GM12878 (cell line): ENCODE data around the gene ZSWIM6. TPM values are rescaled to one million over a fixed set of nuclear protein-coding genes. Genes with fewer than 3 reads are reported as not detected.

Source experiments
- ATAC-seq: fragments of 200-7000 bp; cut with Tn5 transposase; 3 replicates; pipeline ENCODE4 v1.9.1; 2020; ENCODE audit warnings: mild to moderate bottlenecking, moderate library complexity
- BruUV-seq: library from RNA; stranded (reverse); fragments of 400-500 nt; replicated peaks from 2 replicates; lab custom pipeline; 2021; lab: Mats Ljungman, UMichigan
- CTCF ChIA-PET: fragments of 300-600 bp; sonication (Branson Sonifier 250); formaldehyde crosslinking; extraction: SDS; loops from one replicate; lab custom pipeline; 2021; ENCODE audit warnings: inconsistent platforms; lab: Yijun Ruan, JAX
- POLR2A ChIA-PET: fragments of 350-600 bp; formaldehyde crosslinking; extraction: SDS; loops from one replicate; lab custom pipeline; 2021; ENCODE audit warnings: inconsistent platforms; lab: Charles Lee
- RAD21 ChIA-PET: fragments of 300-600 bp; sonication (Branson Sonifier 250); formaldehyde crosslinking; loops from one replicate; lab custom pipeline; 2023; ENCODE audit warnings: antibody characterized with exemption; ENCODE audit not compliant: unreplicated experiment; lab: Charles Lee
- SMC1A ChIA-PET: fragments of 300-600 bp; sonication (Branson Sonifier 250); formaldehyde crosslinking; loops from one replicate; lab custom pipeline; 2023; ENCODE audit not compliant: unreplicated experiment, uncharacterized antibody; lab: Charles Lee
- DNase-seq: peaks from one replicate; pipeline ENCODE4 v3.0.0-alpha.2; 2011; ENCODE audit warnings: low read depth, low spot score
- FAIRE-seq: peaks from 3 replicates; lab custom pipeline; 2011; peaks lifted over from hg19 to GRCh38; lab: Jason Lieb, UNC
- H2AFZ ChIP-seq: 2 replicates; pipeline ENCODE4 v1.6.0; 2011; ENCODE audit warnings: low read depth, low read length, control low read depth; ENCODE audit not compliant: control insufficient read depth
- H3K27ac ChIP-seq: 2 replicates; pipeline ENCODE4 v1.5.1; 2011; ENCODE audit warnings: control low read depth; ENCODE audit not compliant: control insufficient read depth, insufficient read depth
- H3K27me3 ChIP-seq, 2 experiments: replicated peaks in 1 of 2; 2 replicates each; pipeline versions ENCODE4 v1.6.0 to v1.6.1; 2011; ENCODE audit warnings: low read length in 1 of 2; ENCODE audit not compliant: control insufficient read depth in 2 of 2, insufficient read depth in 2 of 2
- H3K36me3 ChIP-seq, 2 experiments: 2 replicates each; pipeline ENCODE4 v1.5.1; 2011; ENCODE audit warnings: low read length in 1 of 2; ENCODE audit not compliant: control insufficient read depth in 2 of 2, insufficient read depth in 2 of 2
- H3K4me1 ChIP-seq: 2 replicates; pipeline ENCODE4 v1.6.1; 2011; ENCODE audit warnings: mild to moderate bottlenecking, low read length, moderate library complexity, mixed read lengths; ENCODE audit not compliant: control insufficient read depth, insufficient read depth
- H3K4me2 ChIP-seq: 2 replicates; pipeline ENCODE4 v1.6.0; 2011; ENCODE audit warnings: control low read depth; ENCODE audit not compliant: control insufficient read depth, insufficient read depth
- H3K4me3 ChIP-seq: fragments of 200-600 bp; sonication (generic); 2 replicates; pipeline ENCODE4 v1.5.1; 2016
- H3K79me2 ChIP-seq: 2 replicates; pipeline ENCODE4 v1.6.0; 2011; ENCODE audit warnings: low read length; ENCODE audit not compliant: control insufficient read depth, insufficient read depth
- H3K9ac ChIP-seq: 2 replicates; pipeline ENCODE4 v1.8.0; 2011; ENCODE audit warnings: low read length, control low read depth, mixed read lengths; ENCODE audit not compliant: control insufficient read depth, insufficient read depth
- H3K9me3 ChIP-seq: replicated peaks from 3 replicates; pipeline ENCODE4 v1.5.1; 2011; ENCODE audit warnings: mild to moderate bottlenecking, low read length; ENCODE audit not compliant: control insufficient read depth, insufficient read depth
- H4K20me1 ChIP-seq: 2 replicates; pipeline ENCODE4 v1.6.0; 2011; ENCODE audit not compliant: control insufficient read depth, insufficient read depth
- BACH1 ChIP-seq: fragments of 450-650 bp; IDR thresholded peaks from 2 replicates; pipeline ENCODE4 v1.6.1; 2017; ENCODE audit warnings: mild to moderate bottlenecking, borderline replicate concordance
- DPF2 ChIP-seq: fragments of 450-650 bp; IDR thresholded peaks from 2 replicates; pipeline ENCODE4 v1.6.1; 2017; ENCODE audit warnings: mild to moderate bottlenecking
- E2F8 ChIP-seq: fragments of 450-650 bp; IDR thresholded peaks from 2 replicates; pipeline ENCODE4 v1.6.1; 2018; ENCODE audit warnings: mild to moderate bottlenecking, low read depth, moderate library complexity; ENCODE audit not compliant: partially characterized antibody
- ETV6 ChIP-seq, 2 experiments: fragments of 450-650 bp in 1 of 2; IDR thresholded peaks in 1 of 2; conservative IDR thresholded peaks in 1 of 2; 2 replicates each; pipeline ENCODE4 v1.6.1; 2014; ENCODE audit warnings: antibody characterized with exemption in 1 of 2, borderline replicate concordance in 1 of 2, low read depth in 1 of 2, mild to moderate bottlenecking in 1 of 2, moderate library complexity in 1 of 2
- IRF3 ChIP-seq: fragments of 450-650 bp; IDR thresholded peaks from 2 replicates; pipeline ENCODE4 v1.6.1; 2014; ENCODE audit warnings: mild to moderate bottlenecking
- MEF2B ChIP-seq: fragments of 450-650 bp; IDR thresholded peaks from 2 replicates; pipeline ENCODE4 v1.6.1; 2018; ENCODE audit warnings: mild to moderate bottlenecking, moderate library complexity; ENCODE audit not compliant: partially characterized antibody, poor library complexity, severe bottlenecking
- MTA3 ChIP-seq: IDR thresholded peaks from 2 replicates; pipeline ENCODE4 v1.6.1; 2012; ENCODE audit warnings: low read length, inconsistent platforms, borderline replicate concordance
- RAD21 ChIP-seq: IDR thresholded peaks from 2 replicates; pipeline ENCODE4 v1.6.1; 2011; ENCODE audit warnings: mild to moderate bottlenecking, low read depth, low read length, moderate library complexity; ENCODE audit not compliant: insufficient read depth
- TCF12 ChIP-seq: IDR thresholded peaks from 2 replicates; pipeline ENCODE4 v1.6.1; 2011; ENCODE audit warnings: low read depth, mild to moderate bottlenecking, low read length
- TCF7 ChIP-seq: IDR thresholded peaks from 2 replicates; pipeline ENCODE4 v1.6.1; 2014; ENCODE audit warnings: antibody characterized with exemption, borderline replicate concordance
- in situ Hi-C: fragments of 300-500 bp; cut with MboI; formaldehyde crosslinking; loops from 9 replicates; pipeline ENCODE4 v1.14.3; 2018; ENCODE audit warnings: mixed read lengths
- intact Hi-C: fragments of 100-400 bp; cut with micrococcal nuclease; formaldehyde crosslinking; loops from one replicate; pipeline ENCODE4 v1.14.2; 2022; ENCODE audit not compliant: unreplicated experiment
- polyA plus RNA-seq, 11 experiments: library from polyadenylated mRNA; depleted of rRNA in 4 of 11; unstranded in 6 of 11; stranded (reverse) in 5 of 11; fragments of >200 nt; fragmentation: Nextera tagmentation in 4 of 11; fragmentation: Illumina TruSeq in 1 of 11; extraction: Ambion mirVana in 4 of 11; extraction: Trizol in 1 of 11; gene quantifications; 1 replicate in 1 of 11; 2 replicates in 10 of 11; pipeline versions ENCODE4 v1.2.1 to v1.2.3, GENCODE V29; 2011 to 2016; ENCODE audit warnings: inconsistent platforms in 2 of 11, missing spikeins in 2 of 11, low read depth in 1 of 11
- total RNA-seq, 4 experiments: library from RNA; depleted of rRNA in 3 of 4; stranded (reverse); fragments of >200 nt in 3 of 4; fragmentation: Illumina TruSeq in 1 of 4; extraction: Trizol in 1 of 4; gene quantifications; 2 replicates each; pipeline versions ENCODE4 v1.2.1 to v1.2.3, GENCODE V29; 2013 to 2021
- TF ChIP-seq, protein P1 (sequence below): fragments of 450-650 bp; IDR thresholded peaks from 2 replicates; pipeline ENCODE4 v1.6.1; 2017; ENCODE audit warnings: low read depth, mild to moderate bottlenecking, moderate library complexity
- TF ChIP-seq, protein P2 (sequence below): IDR thresholded peaks from 2 replicates; pipeline ENCODE4 v1.6.1; 2012; ENCODE audit warnings: improper control_type of control experiment, low read depth, low read length; ENCODE audit not compliant: insufficient replicate concordance

The ZSWIM6 gene
- total and polyA plus RNA-seq, 10 of the 15 experiments (the other 5 are each of a cell fraction or from before 2014, with no cell fraction given) = 0.53 to 6.2 (median 3.4) TPM

GRCh38 chr5:61591859-61592258, 259.8 kb downstream of the ZSWIM6 start (continued):
- TF ChIP-seq, protein P1, sequence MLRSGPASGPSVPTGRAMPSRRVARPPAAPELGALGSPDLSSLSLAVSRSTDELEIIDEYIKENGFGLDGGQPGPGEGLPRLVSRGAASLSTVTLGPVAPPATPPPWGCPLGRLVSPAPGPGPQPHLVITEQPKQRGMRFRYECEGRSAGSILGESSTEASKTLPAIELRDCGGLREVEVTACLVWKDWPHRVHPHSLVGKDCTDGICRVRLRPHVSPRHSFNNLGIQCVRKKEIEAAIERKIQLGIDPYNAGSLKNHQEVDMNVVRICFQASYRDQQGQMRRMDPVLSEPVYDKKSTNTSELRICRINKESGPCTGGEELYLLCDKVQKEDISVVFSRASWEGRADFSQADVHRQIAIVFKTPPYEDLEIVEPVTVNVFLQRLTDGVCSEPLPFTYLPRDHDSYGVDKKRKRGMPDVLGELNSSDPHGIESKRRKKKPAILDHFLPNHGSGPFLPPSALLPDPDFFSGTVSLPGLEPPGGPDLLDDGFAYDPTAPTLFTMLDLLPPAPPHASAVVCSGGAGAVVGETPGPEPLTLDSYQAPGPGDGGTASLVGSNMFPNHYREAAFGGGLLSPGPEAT = no peak
- TF ChIP-seq MTA3 = no peak
- TF ChIP-seq IRF3 = no peak
- TF ChIP-seq ETV6 (conservative IDR thresholded peaks at IDR 0.05 in 1 of 2, IDR thresholded peaks at IDR 0.05 in 1 of 2; ENCODE audit: borderline replicate concordance in 1 of 2, low read depth in 1 of 2) = no peak

- H3K79me2 ChIP-seq = no peaks in the 10 kb centered on the region
- ChIA-PET SMC1A (interaction anchor here (0.7 to 1.2 kb wide), 3 partner anchors 10 to 496 kb away, joined by 3 read pairs; no protein-coding TSS in a partner anchor), RAD21 (no interaction called here), POLR2A (no interaction called here), CTCF (interaction anchor here (0.6 kb wide), 1 partner anchor 107 kb away, joined by 4 read pairs; no protein-coding TSS in a partner anchor)
- no peak overlapping the region for H2AFZ ChIP-seq
- ATAC-seq (no peak), FAIRE-seq (no peak), DNase-seq (no peak)
- in situ Hi-C loops = no loop called here
- no peak overlapping the region for H3K4me3 ChIP-seq
- no peaks in the 10 kb centered on the region for H3K9me3 ChIP-seq
- no peak overlapping the region for H3K27ac ChIP-seq
- no peak overlapping the region for H3K4me2 ChIP-seq
- no peaks in the 10 kb centered on the region for H4K20me1 ChIP-seq
- H3K36me3 ChIP-seq = no peaks in the 10 kb centered on the region
- no TSS peak for BruUV-seq
- no peaks in the 10 kb centered on the region for H3K4me1 ChIP-seq
- no peak overlapping the region; the same call in 1 of the 2 replicates for H3K9ac ChIP-seq
- intact Hi-C loops = no loop called here
- H3K27me3 ChIP-seq = peaks cover 0 to 2% of the 10 kb centered on the region in 2 experiments; a peak in 2 of 4 replicates
- TF ChIP-seq, protein P2, sequence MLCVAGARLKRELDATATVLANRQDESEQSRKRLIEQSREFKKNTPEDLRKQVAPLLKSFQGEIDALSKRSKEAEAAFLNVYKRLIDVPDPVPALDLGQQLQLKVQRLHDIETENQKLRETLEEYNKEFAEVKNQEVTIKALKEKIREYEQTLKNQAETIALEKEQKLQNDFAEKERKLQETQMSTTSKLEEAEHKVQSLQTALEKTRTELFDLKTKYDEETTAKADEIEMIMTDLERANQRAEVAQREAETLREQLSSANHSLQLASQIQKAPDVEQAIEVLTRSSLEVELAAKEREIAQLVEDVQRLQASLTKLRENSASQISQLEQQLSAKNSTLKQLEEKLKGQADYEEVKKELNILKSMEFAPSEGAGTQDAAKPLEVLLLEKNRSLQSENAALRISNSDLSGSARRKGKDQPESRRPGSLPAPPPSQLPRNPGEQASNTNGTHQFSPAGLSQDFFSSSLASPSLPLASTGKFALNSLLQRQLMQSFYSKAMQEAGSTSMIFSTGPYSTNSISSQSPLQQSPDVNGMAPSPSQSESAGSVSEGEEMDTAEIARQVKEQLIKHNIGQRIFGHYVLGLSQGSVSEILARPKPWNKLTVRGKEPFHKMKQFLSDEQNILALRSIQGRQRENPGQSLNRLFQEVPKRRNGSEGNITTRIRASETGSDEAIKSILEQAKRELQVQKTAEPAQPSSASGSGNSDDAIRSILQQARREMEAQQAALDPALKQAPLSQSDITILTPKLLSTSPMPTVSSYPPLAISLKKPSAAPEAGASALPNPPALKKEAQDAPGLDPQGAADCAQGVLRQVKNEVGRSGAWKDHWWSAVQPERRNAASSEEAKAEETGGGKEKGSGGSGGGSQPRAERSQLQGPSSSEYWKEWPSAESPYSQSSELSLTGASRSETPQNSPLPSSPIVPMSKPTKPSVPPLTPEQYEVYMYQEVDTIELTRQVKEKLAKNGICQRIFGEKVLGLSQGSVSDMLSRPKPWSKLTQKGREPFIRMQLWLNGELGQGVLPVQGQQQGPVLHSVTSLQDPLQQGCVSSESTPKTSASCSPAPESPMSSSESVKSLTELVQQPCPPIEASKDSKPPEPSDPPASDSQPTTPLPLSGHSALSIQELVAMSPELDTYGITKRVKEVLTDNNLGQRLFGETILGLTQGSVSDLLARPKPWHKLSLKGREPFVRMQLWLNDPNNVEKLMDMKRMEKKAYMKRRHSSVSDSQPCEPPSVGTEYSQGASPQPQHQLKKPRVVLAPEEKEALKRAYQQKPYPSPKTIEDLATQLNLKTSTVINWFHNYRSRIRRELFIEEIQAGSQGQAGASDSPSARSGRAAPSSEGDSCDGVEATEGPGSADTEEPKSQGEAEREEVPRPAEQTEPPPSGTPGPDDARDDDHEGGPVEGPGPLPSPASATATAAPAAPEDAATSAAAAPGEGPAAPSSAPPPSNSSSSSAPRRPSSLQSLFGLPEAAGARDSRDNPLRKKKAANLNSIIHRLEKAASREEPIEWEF = no peak
- TF ChIP-seq TCF12 (no peak), BACH1 (no peak), MEF2B (no peak), RAD21 (no peak), TCF7 (no peak), E2F8 (no peak), DPF2 (no peak)
Measured at GRCh38 chr5:61595426-61595825, 263.4 kb downstream of the ZSWIM6 start.
